DND-41 (cell line): Measurements from ENCODE around the gene PLCG1.

ENCODE experiments used
- EZH2 ChIP-seq: IDR thresholded peaks from 3 replicates; pipeline ENCODE4 v1.6.1; 2012; ENCODE audit warnings: borderline replicate concordance, low read depth, mild to moderate bottlenecking, moderate library complexity, low read length, inconsistent platforms; ENCODE audit not compliant: severe bottlenecking
- TF ChIP-seq, protein P1 (sequence below): IDR thresholded peaks from 2 replicates; pipeline ENCODE4 v1.5.1; 2012; ENCODE audit warnings: borderline replicate concordance, low read length, moderate library complexity, mild to moderate bottlenecking; ENCODE audit not compliant: poor library complexity, severe bottlenecking; ENCODE audit errors: extremely low read depth

DNA sequence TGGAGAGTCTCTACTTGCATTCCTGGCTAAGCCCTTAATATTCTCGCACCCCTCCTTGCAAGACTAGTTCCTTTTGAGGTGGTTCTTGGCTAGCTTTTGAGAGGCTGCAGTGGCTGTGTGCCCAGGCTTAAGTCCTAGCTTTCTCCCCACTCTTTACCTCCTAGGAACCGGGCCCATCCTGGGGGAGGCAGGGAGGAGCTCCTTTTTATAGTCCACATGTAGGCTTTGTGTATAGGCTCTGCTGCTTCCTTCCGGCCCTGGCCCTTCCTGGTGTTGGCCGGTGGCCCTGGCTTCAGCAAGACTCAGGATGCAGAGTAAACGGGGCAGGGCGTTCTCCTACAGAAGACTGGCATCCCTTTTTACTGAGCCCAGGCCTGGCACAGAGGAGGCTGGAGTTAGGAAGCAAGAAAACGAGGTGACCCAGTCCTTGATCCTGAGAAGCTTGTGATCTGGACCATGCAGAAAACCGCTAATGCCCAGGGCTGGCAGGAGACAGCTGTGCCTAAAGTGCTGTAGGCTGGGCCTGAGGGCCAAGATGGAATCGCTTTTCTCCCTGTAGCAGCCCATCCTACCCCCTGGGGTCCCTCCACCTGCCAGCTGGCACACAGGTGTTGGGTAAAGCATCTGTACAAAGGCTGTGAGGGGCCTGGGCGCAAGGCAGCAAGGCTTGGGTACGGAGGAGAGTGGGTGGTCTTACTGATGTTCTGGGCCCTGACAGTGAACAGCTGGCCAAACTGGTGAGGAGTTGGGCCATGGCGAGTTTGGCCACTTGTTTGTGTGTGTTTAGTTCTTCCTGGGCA lies 8.7 kb downstream of the PLCG1 start:
- TF ChIP-seq, protein P1, sequence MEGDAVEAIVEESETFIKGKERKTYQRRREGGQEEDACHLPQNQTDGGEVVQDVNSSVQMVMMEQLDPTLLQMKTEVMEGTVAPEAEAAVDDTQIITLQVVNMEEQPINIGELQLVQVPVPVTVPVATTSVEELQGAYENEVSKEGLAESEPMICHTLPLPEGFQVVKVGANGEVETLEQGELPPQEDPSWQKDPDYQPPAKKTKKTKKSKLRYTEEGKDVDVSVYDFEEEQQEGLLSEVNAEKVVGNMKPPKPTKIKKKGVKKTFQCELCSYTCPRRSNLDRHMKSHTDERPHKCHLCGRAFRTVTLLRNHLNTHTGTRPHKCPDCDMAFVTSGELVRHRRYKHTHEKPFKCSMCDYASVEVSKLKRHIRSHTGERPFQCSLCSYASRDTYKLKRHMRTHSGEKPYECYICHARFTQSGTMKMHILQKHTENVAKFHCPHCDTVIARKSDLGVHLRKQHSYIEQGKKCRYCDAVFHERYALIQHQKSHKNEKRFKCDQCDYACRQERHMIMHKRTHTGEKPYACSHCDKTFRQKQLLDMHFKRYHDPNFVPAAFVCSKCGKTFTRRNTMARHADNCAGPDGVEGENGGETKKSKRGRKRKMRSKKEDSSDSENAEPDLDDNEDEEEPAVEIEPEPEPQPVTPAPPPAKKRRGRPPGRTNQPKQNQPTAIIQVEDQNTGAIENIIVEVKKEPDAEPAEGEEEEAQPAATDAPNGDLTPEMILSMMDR, result no peak
- TF ChIP-seq EZH2, result no peak
